Progenitor cell of endocrine pancreas (in vitro differentiated cells): ENCODE data around the gene SFSWAP. TPM values are rescaled to one million over a fixed set of nuclear protein-coding genes. Genes with fewer than 3 reads are reported as not detected.

Experiments used
- DNase-seq: peaks from one replicate; pipeline ENCODE4 v3.0.0; 2021; ENCODE audit warnings: low spot score; ENCODE audit not compliant: unreplicated experiment
- H3K27ac Mint-ChIP-seq: 2 replicates; pipeline ENCODE4 v1.8.0; 2021; ENCODE audit warnings: mild to moderate bottlenecking, moderate library complexity, mixed read lengths
- H3K27me3 Mint-ChIP-seq: 2 replicates; pipeline ENCODE4 v1.8.0; 2021; ENCODE audit warnings: mixed read lengths
- H3K36me3 Mint-ChIP-seq: 2 replicates; pipeline ENCODE4 v1.8.0; 2022; ENCODE audit warnings: mixed read lengths; ENCODE audit not compliant: insufficient read depth
- H3K4me1 Mint-ChIP-seq: 2 replicates; pipeline ENCODE4 v1.8.0; 2021; ENCODE audit warnings: low read depth, mixed read lengths
- H3K4me3 Mint-ChIP-seq: 2 replicates; pipeline ENCODE4 v1.8.0; 2021; ENCODE audit warnings: low read depth, mild to moderate bottlenecking, moderate library complexity, mixed read lengths
- H3K9me3 Mint-ChIP-seq: 2 replicates; pipeline ENCODE4 v1.8.0; 2021; ENCODE audit warnings: low read depth, mixed read lengths
- CTCF ChIP-seq: fragments of 200-600 bp; sonication (generic); IDR thresholded peaks from one replicate; pipeline ENCODE4 v1.5.0; 2021; ENCODE audit warnings: antibody characterized with exemption, mild to moderate bottlenecking; ENCODE audit not compliant: unreplicated experiment
- total RNA-seq: library from RNA; stranded (reverse); gene quantifications from 2 replicates; pipeline ENCODE4 v1.2.1, GENCODE V29; 2021

Gene SFSWAP
- total RNA-seq, 1 donor from 2014 or later: 62.1 TPM

- TF ChIP-seq CTCF: no peak
- Mint-ChIP-seq H3K36me3 (no peaks in the 10 kb centered on the region), H3K27me3 (peaks cover 13% of the 10 kb centered on the region), H3K4me1 (no peaks in the 10 kb centered on the region), H3K4me3 (no peak overlapping the region), H3K9me3 (no peaks in the 10 kb centered on the region), H3K27ac (no peak overlapping the region)
- DNase-seq: no peak
Measured at GRCh38 chr12:131693149-131693548, 17.7 kb upstream of the SFSWAP start.

DNA sequence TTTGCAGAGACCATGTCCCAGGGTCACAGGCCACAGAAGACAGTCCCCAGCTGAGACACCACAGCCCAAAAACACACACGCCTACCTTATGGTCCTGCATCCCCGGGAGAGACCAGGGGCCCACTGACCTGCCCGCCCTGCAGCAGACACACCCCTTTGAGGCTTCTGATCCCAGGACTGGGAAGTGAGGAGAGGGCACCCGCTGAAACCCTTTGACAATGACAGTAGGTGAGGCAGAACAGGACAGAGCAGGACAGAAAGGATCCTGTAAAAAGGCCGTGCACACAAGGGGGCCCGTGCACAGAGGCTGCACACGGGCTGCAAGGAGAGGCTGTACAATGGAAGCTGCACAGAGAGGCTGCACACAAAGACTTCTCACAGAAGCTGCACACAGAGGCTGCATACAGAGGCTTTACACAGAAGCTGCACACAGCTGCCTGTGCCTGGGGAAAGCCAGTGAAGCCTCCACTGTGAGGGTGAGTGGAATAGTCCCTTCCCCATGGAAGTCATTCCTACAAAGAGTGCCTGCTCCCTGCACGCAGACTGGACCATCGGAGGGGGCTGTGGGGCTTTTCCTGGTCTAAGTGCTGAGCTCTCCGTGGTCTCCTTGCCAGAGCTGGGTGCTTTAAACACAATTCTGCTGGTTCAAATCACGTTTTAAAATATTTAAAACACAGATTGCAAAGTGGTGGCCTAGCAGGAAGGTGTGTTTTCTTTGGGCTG, 16.6 kb upstream of the SFSWAP start:
- no peak for DNase-seq
- no peaks in the 10 kb centered on the region for H3K9me3 Mint-ChIP-seq
- peaks cover 15% of the 10 kb centered on the region for H3K27me3 Mint-ChIP-seq
- no peaks in the 10 kb centered on the region for H3K4me1 Mint-ChIP-seq
- no peak for TF ChIP-seq CTCF
- no peak overlapping the region for H3K4me3 Mint-ChIP-seq
- no peaks in the 10 kb centered on the region for H3K36me3 Mint-ChIP-seq
- no peak overlapping the region for H3K27ac Mint-ChIP-seq

- no peak for TF ChIP-seq CTCF
- Mint-ChIP-seq H3K9me3 (no peaks in the 10 kb centered on the region), H3K27me3 (peaks cover 19% of the 10 kb centered on the region), H3K4me3 (no peak overlapping the region), H3K4me1 (no peaks in the 10 kb centered on the region), H3K27ac (no peak overlapping the region), H3K36me3 (no peaks in the 10 kb centered on the region)
- no peak for DNase-seq
Measured at GRCh38 chr12:131695968-131696367, 14.9 kb upstream of the SFSWAP start.

DNA sequence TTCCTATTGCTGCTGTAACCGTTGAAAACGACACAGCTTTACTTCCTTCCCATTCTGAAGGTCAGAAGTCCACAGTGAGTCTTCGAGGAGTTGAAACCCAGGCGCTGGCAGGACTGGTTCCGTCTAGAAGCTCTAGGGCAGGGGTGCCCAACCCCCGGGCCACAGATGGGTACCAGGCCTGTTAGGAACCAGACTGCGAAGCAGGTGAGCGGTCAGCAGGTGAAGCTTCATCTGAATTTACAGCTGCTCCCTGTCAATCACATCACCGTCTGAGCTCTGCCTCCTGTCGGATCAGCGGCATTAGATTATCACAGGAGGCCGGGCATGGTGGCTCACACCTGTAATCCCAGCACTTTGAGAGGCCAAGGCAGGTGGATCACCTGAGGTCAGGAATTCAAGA, 12.6 kb upstream of the SFSWAP start:
- Mint-ChIP-seq H3K4me3 (no peak overlapping the region), H3K9me3 (no peaks in the 10 kb centered on the region), H3K27ac (no peak overlapping the region), H3K4me1 (no peaks in the 10 kb centered on the region), H3K27me3 (peaks cover 16% of the 10 kb centered on the region), H3K36me3 (no peaks in the 10 kb centered on the region)
- DNase-seq: no peak
- TF ChIP-seq CTCF: no peak

DNA sequence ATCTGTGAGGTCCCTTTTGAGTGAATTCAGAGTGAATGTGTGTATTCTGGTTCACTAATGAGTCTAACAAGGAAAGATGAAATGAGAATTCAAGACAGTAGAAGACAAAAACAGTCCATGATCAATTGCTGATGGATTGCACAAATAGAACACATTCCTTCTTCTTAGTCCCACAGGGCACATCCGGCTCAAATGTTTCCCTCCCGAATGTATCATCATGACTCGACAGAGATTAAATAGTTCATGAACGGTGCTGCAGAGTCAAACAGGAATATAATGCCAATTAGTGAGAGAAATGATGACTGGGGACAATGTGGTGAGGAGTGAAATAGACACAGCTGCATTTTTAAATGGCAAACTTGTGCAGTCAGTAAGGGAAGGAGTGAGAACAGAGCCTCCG, 11.5 kb upstream of the SFSWAP start:
- H3K27ac Mint-ChIP-seq: no peak overlapping the region
- H3K9me3 Mint-ChIP-seq: no peaks in the 10 kb centered on the region
- H3K4me1 Mint-ChIP-seq: no peaks in the 10 kb centered on the region
- peaks cover 16% of the 10 kb centered on the region for H3K27me3 Mint-ChIP-seq
- DNase-seq: no peak
- no peaks in the 10 kb centered on the region for H3K36me3 Mint-ChIP-seq
- TF ChIP-seq CTCF: no peak
- H3K4me3 Mint-ChIP-seq: no peak overlapping the region
